GM19467 (cell line): Measurements from ENCODE around the gene IL17RC.
A peak's percentile ranks its signal among the peaks of the same experiment; 100 is the strongest.
"Not testable (repeated sequence)": the region's sequence is repeated elsewhere in the genome, so short reads cannot be mapped to it uniquely, and the experiment has no call there.

Experiments used
- ATAC-seq: cut with Tn5 transposase; IDR thresholded peaks from one replicate; pipeline ENCODE4 v1.9.1; 2021; ENCODE audit warnings: mild to moderate bottlenecking, moderate library complexity; ENCODE audit not compliant: unreplicated experiment

IL17RC gene

GRCh38 chr3:9893739-9894138 lies 23.2 kb upstream of the IL17RC start:
- no peak for ATAC-seq

- not testable (repeated sequence) for ATAC-seq
Observed at GRCh38 chr3:9895715-9896114, 21.2 kb upstream of the IL17RC start.

GRCh38 chr3:9896755-9897407 lies 20.0 kb upstream of the IL17RC start:
- ATAC-seq = not testable (repeated sequence)

DNA sequence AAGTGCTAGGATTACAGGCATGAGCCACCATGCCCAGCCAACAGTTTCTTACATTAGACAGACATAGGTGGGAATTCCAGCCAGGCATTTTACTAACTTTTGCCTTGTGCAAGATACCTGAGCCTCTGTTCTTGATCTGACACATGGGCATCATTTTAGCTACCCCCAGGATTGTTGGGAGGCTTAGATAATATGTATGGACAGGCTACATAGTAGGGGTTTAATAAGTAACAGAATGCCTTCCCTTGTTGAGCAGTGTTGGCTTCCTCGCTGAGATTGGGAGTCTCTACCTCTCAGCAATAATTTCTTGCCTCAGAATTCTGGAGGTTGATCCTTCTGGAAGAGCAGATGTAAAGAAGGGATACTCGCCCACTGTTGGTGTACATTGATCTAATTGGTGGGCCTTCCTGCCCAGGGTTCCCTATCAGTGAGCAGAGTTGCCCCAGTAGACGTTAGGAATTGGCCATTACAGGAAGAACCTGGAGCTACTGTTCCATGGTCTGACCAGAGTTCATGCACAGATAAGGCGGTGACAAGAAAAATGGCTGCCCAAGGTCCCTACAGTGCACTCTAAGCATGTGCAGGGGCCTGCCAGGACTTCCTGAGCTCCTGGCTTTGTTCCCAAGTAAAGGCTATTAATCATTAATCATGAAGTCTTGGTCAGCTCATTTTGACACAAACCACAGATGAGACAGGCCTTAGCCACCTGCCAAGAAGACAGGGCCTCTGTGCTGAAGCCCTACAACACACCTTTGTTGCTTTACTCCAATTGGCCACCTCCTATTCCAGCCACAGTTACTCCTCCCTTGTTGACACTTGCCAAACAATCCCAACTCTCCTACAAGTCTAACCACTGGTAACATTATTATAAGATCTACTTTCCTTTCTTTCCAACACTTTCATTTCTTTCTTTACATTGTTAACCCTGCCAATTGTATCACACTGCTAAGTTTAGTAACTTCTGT lies 19.2 kb upstream of the IL17RC start:
- ATAC-seq = peak; percentile 57

GRCh38 chr3:9898467-9899241 lies 18.2 kb upstream of the IL17RC start:
- ATAC-seq = no peak

DNA sequence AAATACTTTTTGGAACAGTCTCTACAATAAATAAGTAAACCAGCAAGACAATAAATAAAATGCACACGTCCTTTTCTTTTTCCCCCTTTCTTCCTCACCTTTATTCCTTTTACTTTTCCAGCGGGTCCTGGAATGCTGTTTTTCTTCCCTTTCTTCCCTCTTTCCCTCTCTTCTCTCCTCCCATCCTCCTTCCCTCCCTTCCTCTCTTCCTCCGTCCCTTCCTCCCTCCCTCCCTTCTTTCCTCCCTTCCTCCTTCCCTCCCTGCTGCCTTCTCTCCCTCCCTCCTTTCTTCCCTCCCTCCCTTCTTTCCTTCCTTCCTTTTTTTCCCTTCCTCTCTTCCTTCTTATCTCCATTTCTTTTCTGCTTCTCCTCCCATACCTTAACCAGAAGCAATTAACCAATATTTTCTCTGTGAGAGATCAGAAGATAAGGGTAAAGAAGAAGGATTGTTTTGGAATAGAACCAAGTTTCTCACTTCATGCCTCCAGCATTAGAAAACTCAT lies 17.6 kb upstream of the IL17RC start:
- ATAC-seq = no peak

DNA sequence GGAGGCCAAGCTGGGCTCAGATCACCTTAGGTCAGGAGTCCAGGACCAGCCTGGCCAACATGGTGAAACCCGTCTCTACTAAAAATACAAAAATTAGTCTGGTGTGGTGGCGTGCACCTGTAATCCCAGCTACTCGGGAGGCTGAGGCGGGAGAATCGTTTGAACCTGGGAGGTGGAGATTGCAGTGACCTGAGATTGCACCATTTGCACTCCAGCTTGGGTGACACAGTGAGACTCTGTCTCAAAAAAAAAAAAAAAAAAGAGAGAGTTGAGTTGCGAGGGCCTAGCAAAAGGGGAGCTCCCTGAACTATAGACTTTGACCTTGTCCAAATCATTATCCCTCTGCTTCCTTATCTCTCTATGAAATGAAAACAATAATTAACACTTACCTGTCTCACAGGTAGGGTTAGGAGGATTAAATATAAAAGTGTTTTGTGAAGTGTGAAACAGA lies 15.9 kb upstream of the IL17RC start:
- ATAC-seq = not testable (repeated sequence)

DNA sequence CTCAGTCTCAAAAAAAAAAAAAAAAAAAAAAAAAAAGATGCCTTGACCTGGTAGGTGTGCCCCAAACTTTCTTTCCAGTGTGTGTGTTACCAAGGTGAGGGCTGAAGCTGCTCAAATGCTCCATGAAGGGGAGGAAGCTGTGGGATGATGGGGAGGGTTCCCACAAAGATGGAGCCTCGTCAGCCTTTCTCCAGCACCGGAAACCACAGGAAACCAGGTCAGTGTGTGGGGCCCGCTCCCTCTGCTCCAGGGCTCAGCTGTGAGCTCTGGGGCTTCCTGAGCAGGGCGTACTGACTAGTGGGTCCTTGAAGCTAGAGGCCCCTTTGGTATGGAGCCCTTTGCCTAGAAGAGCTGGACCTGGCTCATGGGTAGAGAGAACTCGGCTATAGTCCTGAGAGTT lies 14.9 kb upstream of the IL17RC start:
- no peak for ATAC-seq

DNA sequence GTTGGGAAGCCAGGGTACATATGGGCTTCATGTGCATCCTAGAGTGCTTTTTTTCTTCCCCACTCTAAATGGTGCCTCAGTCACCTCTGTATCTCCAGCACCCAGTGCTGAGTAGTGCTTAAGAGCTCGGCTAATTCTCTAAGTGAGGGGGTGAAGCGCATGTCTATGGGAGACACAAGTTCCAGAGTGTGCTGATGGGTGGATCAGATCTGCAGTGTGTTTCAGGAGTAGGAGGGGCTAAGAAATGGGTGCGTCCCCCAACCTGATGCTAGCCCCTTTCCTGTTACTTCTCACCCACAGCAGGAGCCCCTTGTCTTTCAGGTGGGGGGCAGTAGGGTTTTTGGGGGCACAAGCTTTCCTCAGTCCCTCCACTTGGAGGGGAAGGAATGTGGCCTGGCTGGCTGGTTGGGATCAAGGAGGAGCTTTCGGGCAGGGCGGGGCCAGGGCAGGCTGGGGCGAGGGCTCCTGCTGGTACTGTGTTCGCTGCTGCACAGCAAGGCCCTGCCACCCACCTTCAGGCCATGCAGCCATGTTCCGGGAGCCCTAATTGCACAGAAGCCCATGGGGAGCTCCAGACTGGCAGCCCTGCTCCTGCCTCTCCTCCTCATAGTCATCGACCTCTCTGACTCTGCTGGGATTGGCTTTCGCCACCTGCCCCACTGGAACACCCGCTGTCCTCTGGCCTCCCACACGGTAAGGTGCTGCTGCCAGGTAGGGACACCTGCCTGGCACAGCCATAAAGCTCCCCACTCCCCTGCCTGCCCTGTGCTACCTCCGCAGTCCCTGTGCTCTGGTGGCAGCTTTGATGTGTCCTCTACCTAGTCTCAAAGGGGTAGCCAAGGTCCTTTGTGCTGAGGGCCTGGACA lies 14.3 kb upstream of the IL17RC start, which contains the start of gene IL17RE:
IL17RE (plus strand) TSS at position 477 of the 866 bp plus-strand sequence; CDS start at position 562, 85 bp downstream.
- no peak for ATAC-seq

DNA sequence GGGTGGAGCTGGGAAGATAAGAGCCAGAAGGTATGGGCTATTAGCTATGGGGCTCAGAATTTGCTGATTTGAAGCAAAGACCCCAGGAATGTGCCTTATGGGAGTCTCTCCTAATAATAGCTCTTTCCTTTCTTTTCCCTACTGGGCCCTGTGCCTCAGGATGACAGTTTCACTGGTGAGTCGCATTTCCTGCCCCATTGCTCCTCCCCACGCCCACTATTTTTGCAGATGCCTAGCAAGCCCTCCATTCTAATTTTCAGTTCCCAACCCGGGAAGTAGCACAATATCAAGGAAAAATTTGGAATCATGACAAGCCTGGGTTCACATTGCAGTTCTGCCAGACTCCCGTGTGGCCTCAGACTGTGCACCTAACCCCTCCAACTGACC lies 13.7 kb upstream of the IL17RC start:
- no peak for ATAC-seq

DNA sequence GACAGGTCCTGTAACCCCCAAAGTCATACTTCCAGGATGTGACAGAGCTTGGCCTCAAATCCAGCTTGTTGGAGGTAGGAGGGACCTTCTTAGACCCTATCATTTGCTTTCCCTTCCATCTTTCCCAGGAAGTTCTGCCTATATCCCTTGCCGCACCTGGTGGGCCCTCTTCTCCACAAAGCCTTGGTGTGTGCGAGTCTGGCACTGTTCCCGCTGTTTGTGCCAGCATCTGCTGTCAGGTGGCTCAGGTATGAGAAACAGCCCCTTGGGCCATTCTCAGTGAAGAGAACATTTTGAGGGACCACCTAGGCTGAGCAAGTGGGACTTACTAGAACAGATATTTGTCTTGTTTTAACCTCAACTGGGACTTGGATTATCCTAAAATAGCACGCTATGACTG lies 13.0 kb upstream of the IL17RC start:
- no peak for ATAC-seq

DNA sequence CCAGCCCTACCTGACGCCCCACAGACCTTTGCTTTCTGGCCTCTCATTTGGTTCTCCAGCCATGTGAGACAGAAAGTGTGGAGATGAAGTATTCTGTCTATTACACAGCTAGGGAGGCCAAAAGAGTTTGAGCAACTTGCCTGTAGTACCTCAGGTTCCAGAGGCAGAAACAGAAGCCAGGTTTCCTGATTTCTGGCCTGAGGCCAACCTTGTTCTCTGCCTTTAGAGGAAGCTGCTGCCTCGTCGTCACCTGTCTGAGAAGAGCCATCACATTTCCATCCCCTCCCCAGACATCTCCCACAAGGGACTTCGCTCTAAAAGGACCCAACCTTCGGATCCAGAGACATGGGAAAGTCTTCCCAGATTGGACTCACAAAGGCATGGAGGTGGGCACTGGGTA lies 10.4 kb upstream of the IL17RC start:
- no peak for ATAC-seq

DNA sequence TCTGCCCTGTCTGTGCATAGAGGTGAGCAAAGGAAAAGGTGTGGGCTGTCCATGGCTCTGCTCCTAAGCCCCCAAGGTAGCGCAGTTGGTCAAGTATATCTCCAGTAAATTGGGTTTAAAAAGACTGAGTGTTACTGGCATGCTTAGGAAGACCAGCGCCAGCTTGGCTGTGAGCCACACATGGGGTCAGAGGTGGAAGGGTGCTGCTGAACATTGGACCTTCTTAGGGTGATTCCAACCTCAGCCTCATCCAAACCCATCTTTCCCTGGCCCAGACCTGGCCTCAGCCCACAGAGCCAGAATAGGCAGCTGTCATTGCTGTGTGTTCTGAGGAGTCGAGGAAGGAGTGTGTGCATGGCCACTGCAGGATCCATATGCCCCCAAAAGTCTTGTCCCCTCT lies 8.6 kb upstream of the IL17RC start:
- no peak for ATAC-seq

DNA sequence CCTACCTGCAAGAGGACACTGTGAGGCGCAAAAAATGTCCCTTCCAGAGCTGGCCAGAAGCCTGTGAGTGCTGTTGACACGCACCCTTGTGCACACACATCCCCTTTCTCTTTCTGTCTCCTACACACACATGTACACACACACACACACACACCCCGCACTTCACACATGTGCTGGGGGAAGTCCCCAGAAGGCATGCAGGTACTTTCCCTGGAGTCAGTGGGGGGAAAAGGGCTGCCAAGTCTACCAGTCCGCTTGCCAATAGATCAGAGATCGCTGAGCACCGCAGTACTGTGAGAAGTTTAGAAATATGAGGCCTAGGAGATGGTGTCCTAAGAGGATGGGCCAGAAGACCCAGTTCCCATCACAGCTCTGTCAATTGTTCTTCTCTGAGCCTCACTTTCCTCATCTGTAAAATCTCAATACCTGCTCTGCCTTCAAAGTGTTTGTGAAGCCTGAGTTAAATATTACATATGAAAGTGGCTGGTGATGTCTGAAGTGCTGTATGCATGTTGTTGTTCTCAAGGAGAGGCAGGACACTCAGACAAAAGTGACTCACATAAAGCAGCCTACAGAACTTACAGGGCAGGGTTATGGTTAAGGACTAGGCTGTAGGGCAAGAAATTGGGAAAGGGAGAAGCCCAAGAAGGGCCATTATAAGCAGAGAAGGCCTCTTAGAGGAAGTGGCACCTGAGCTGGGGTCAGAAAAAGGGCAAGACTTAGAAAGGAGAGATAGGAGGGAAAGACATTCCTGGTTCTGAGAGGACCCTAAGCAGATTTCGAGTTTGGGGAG lies 7.5 kb upstream of the IL17RC start:
- ATAC-seq = no peak

GRCh38 chr3:9911863-9912262 lies 5.0 kb upstream of the IL17RC start:
- ATAC-seq = no peak

- no peak for ATAC-seq
Observed at GRCh38 chr3:9912294-9912935, 4.5 kb upstream of the IL17RC start.

- no peak for ATAC-seq
Observed at GRCh38 chr3:9913601-9914000, 3.3 kb upstream of the IL17RC start.

GRCh38 chr3:9914011-9914410 lies 2.9 kb upstream of the IL17RC start:
- ATAC-seq = no peak
